ENCODE results near the gene SNX32.
A peak's percentile ranks its signal among the peaks of the same experiment; 100 is the strongest.

The SNX32 gene

GRCh38 chr11:65869643-65870306, 36.0 kb downstream of the SNX32 start:
- FAIRE-seq: no peak

- no peak for FAIRE-seq
Observed at GRCh38 chr11:65870307-65870658, 36.5 kb downstream of the SNX32 start.

GRCh38 chr11:65870706-65871681, 37.2 kb downstream of the SNX32 start:
- no peak for FAIRE-seq

- FAIRE-seq: no peak
Observed at GRCh38 chr11:65871811-65872548, 38.2 kb downstream of the SNX32 start.

GRCh38 chr11:65872586-65873317, 39.0 kb downstream of the SNX32 start, which contains the start of gene EFEMP2:
EFEMP2 (minus strand) TSS chr11:65872800; CDS start chr11:65872354, 446 bp downstream.
- no peak for FAIRE-seq

GRCh38 chr11:65873318-65874156, 39.8 kb downstream of the SNX32 start:
- peak; percentile 38 for FAIRE-seq

- no peak for FAIRE-seq
Observed at GRCh38 chr11:65879617-65880016, 45.9 kb downstream of the SNX32 start, which contains the start of gene CTSW. CTSW (plus strand) TSS chr11:65879837; CDS start chr11:65879855, 18 bp downstream.

GRCh38 chr11:65880027-65880426, 46.3 kb downstream of the SNX32 start:
- FAIRE-seq: no peak

GRCh38 chr11:65880844-65881421, 47.2 kb downstream of the SNX32 start:
- FAIRE-seq: no peak

- FAIRE-seq: no peak
Observed at GRCh38 chr11:65882120-65883057, 48.6 kb downstream of the SNX32 start.

GRCh38 chr11:65883058-65883761, 49.4 kb downstream of the SNX32 start:
- no peak for FAIRE-seq

GRCh38 chr11:65883786-65884715, 50.3 kb downstream of the SNX32 start:
- no peak for FAIRE-seq

GRCh38 chr11:65884716-65885092, 50.9 kb downstream of the SNX32 start:
- no peak for FAIRE-seq

GRCh38 chr11:65885231-65885630, 51.5 kb downstream of the SNX32 start:
- no peak for FAIRE-seq

- no peak for FAIRE-seq
Observed at GRCh38 chr11:65885808-65886536, 52.2 kb downstream of the SNX32 start.

GRCh38 chr11:65886826-65887722, 53.3 kb downstream of the SNX32 start:
- no peak for FAIRE-seq

Measured in colon (tissue), 2 donors.